HEK293 (cell line): ENCODE data around the gene DENND2C.

Experiments used
- CTCF ChIA-PET: fragments of 350-600 bp; formaldehyde crosslinking; extraction: SDS; loops from one replicate; lab custom pipeline; 2021; ENCODE audit warnings: antibody characterized with exemption; lab: Yijun Ruan, JAX
- POLR2A ChIA-PET: fragments of 300-600 bp; formaldehyde crosslinking; extraction: SDS; loops from one replicate; lab custom pipeline; 2020; ENCODE audit warnings: antibody characterized with exemption, inconsistent platforms; lab: Yijun Ruan, JAX
- H3K27ac ChIP-seq: fragments of 200-500 bp; sonication (Bioruptor generic); 2 replicates; pipeline ENCODE4 v1.5.1; 2014; ENCODE audit warnings: low read depth, low read length, control low read depth, inconsistent platforms; ENCODE audit errors: extremely low read depth
- H3K36me3 ChIP-seq, 2 experiments: fragments of 200-500 bp in 1 of 2; sonication (Bioruptor generic) in 1 of 2; 1 replicate in 1 of 2; 2 replicates in 1 of 2; pipeline ENCODE4 v1.5.1; 2014 to 2017; ENCODE audit warnings: inconsistent platforms in 2 of 2, low read length in 2 of 2; ENCODE audit not compliant: control insufficient read depth in 2 of 2, insufficient read depth in 1 of 2
- H3K4me1 ChIP-seq: fragments of 200-500 bp; sonication (Bioruptor generic); 2 replicates; pipeline ENCODE4 v1.5.1; 2014; ENCODE audit warnings: mild to moderate bottlenecking, low read length, inconsistent platforms; ENCODE audit not compliant: control insufficient read depth, insufficient read depth
- H3K4me3 ChIP-seq: 2 replicates; pipeline ENCODE4 v1.5.1; 2011; ENCODE audit warnings: low read depth, mild to moderate bottlenecking, control low read depth, low read length, moderate library complexity
- H3K9me3 ChIP-seq: fragments of 200-500 bp; sonication (Bioruptor generic); 2 replicates; pipeline ENCODE4 v1.5.1; 2014; ENCODE audit warnings: low read depth, low read length, inconsistent platforms; ENCODE audit not compliant: control insufficient read depth, insufficient read depth
- GLI4 ChIP-seq: fragments of 450-650 bp; formaldehyde crosslinking; IDR thresholded peaks from 2 replicates; pipeline ENCODE4 v1.5.1; 2016; ENCODE audit warnings: missing biosample characterization, missing genetic modification characterization
- KLF10 ChIP-seq: fragments of 450-650 bp; IDR thresholded peaks from 2 replicates; pipeline ENCODE4 v1.5.1; 2018; ENCODE audit warnings: missing biosample characterization, mild to moderate bottlenecking, missing genetic modification characterization
- MYNN ChIP-seq: fragments of 450-650 bp; formaldehyde crosslinking; IDR thresholded peaks from 2 replicates; pipeline ENCODE4 v1.5.1; 2016; ENCODE audit warnings: missing biosample characterization, missing genetic modification characterization, borderline replicate concordance
- OVOL3 ChIP-seq: fragments of 450-650 bp; formaldehyde crosslinking; IDR thresholded peaks from 2 replicates; pipeline ENCODE4 v1.5.1; 2016; ENCODE audit warnings: missing biosample characterization, missing genetic modification characterization
- PATZ1 ChIP-seq: fragments of 450-650 bp; formaldehyde crosslinking; IDR thresholded peaks from 2 replicates; pipeline ENCODE4 v1.5.1; 2016; ENCODE audit warnings: missing biosample characterization, missing genetic modification characterization
- SP3 ChIP-seq: fragments of 450-650 bp; formaldehyde crosslinking; IDR thresholded peaks from 2 replicates; pipeline ENCODE4 v1.5.1; 2016; ENCODE audit warnings: missing biosample characterization, missing genetic modification characterization
- YY1 ChIP-seq: fragments of 450-650 bp; formaldehyde crosslinking; IDR thresholded peaks from 2 replicates; pipeline ENCODE4 v1.5.1; 2018; ENCODE audit warnings: missing biosample characterization, missing genetic modification characterization
- ZBTB10 ChIP-seq: fragments of 450-650 bp; formaldehyde crosslinking; IDR thresholded peaks from 2 replicates; pipeline ENCODE4 v1.5.1; 2016; ENCODE audit warnings: missing biosample characterization, missing genetic modification characterization
- ZBTB11 ChIP-seq: fragments of 450-650 bp; formaldehyde crosslinking; conservative IDR thresholded peaks from 2 replicates; pipeline ENCODE4 v1.5.1; 2016; ENCODE audit warnings: low read depth, missing biosample characterization, missing genetic modification characterization
- ZBTB7A ChIP-seq: fragments of 450-650 bp; formaldehyde crosslinking; IDR thresholded peaks from 2 replicates; pipeline ENCODE4 v1.5.1; 2016; ENCODE audit warnings: low read depth, missing biosample characterization, missing genetic modification characterization
- ZFHX2 ChIP-seq: fragments of 450-650 bp; formaldehyde crosslinking; conservative IDR thresholded peaks from 2 replicates; pipeline ENCODE4 v1.5.1; 2016; ENCODE audit warnings: missing biosample characterization, missing genetic modification characterization
- ZNF132 ChIP-seq: fragments of 450-650 bp; formaldehyde crosslinking; IDR thresholded peaks from 2 replicates; pipeline ENCODE4 v1.5.1; 2017; ENCODE audit warnings: missing biosample characterization, missing genetic modification characterization, borderline replicate concordance
- ZNF133 ChIP-seq: fragments of 450-650 bp; formaldehyde crosslinking; IDR thresholded peaks from 2 replicates; pipeline ENCODE4 v1.5.1; 2016; ENCODE audit warnings: missing biosample characterization, missing genetic modification characterization
- ZNF16 ChIP-seq: fragments of 450-650 bp; formaldehyde crosslinking; IDR thresholded peaks from 2 replicates; pipeline ENCODE4 v1.5.1; 2016; ENCODE audit warnings: low read depth, missing biosample characterization, missing genetic modification characterization
- ZNF174 ChIP-seq: fragments of 450-650 bp; formaldehyde crosslinking; IDR thresholded peaks from 2 replicates; pipeline ENCODE4 v1.5.0; 2017; ENCODE audit warnings: missing biosample characterization, mild to moderate bottlenecking, missing genetic modification characterization
- ZNF202 ChIP-seq: fragments of 450-650 bp; formaldehyde crosslinking; IDR thresholded peaks from 2 replicates; pipeline ENCODE4 v1.5.1; 2016; ENCODE audit warnings: missing biosample characterization, missing genetic modification characterization, borderline replicate concordance
- ZNF221 ChIP-seq: fragments of 450-650 bp; formaldehyde crosslinking; IDR thresholded peaks from 2 replicates; pipeline ENCODE4 v1.5.1; 2017; ENCODE audit warnings: missing biosample characterization, missing genetic modification characterization, borderline replicate concordance
- ZNF26 ChIP-seq: fragments of 450-650 bp; formaldehyde crosslinking; IDR thresholded peaks from 2 replicates; pipeline ENCODE4 v1.5.1; 2016; ENCODE audit warnings: missing biosample characterization, missing genetic modification characterization
- ZNF302 ChIP-seq: fragments of 450-650 bp; formaldehyde crosslinking; IDR thresholded peaks from 2 replicates; pipeline ENCODE4 v1.5.1; 2016; ENCODE audit warnings: missing biosample characterization, missing genetic modification characterization, low read depth
- ZNF311 ChIP-seq: fragments of 450-650 bp; formaldehyde crosslinking; IDR thresholded peaks from 2 replicates; pipeline ENCODE4 v1.5.1; 2017; ENCODE audit warnings: missing biosample characterization, missing genetic modification characterization, borderline replicate concordance
- ZNF335 ChIP-seq: fragments of 450-650 bp; formaldehyde crosslinking; conservative IDR thresholded peaks from 2 replicates; pipeline ENCODE4 v1.5.1; 2016; ENCODE audit warnings: missing biosample characterization, missing genetic modification characterization
- ZNF423 ChIP-seq: fragments of 450-650 bp; formaldehyde crosslinking; IDR thresholded peaks from 2 replicates; pipeline ENCODE4 v1.5.1; 2016; ENCODE audit warnings: missing biosample characterization, missing genetic modification characterization
- ZNF560 ChIP-seq: fragments of 450-650 bp; formaldehyde crosslinking; IDR thresholded peaks from 2 replicates; pipeline ENCODE4 v1.5.1; 2017; ENCODE audit warnings: missing biosample characterization, missing genetic modification characterization, borderline replicate concordance
- ZNF561 ChIP-seq: fragments of 450-650 bp; IDR thresholded peaks from 2 replicates; pipeline ENCODE4 v1.5.1; 2018; ENCODE audit warnings: missing biosample characterization, missing genetic modification characterization, borderline replicate concordance
- ZNF571 ChIP-seq: fragments of 450-650 bp; formaldehyde crosslinking; IDR thresholded peaks from 2 replicates; pipeline ENCODE4 v1.5.0; 2017; ENCODE audit warnings: missing biosample characterization, missing genetic modification characterization
- ZNF670 ChIP-seq: fragments of 450-650 bp; formaldehyde crosslinking; IDR thresholded peaks from 2 replicates; pipeline ENCODE4 v1.5.1; 2016; ENCODE audit warnings: missing biosample characterization, missing genetic modification characterization, low read depth
- ZNF692 ChIP-seq: fragments of 450-650 bp; formaldehyde crosslinking; IDR thresholded peaks from 2 replicates; pipeline ENCODE4 v1.5.1; 2016; ENCODE audit warnings: missing biosample characterization, missing genetic modification characterization

DENND2C gene

GRCh38 chr1:114669562-114670082 is at the start of gene DENND2C:
TSS of gene DENND2C (minus strand) at chr1:114670049. CDS start at chr1:114625984, 44,065 bp downstream.
- Histone ChIP-seq H3K4me3 (peak within 1 kb of the TSS; percentile 80), H3K4me1 (peaks cover 6% of the 10 kb centered on the region; the same call in 1 of the 2 replicates), H3K9me3 (no peaks in the 10 kb centered on the region), H3K36me3 (no peaks in the 10 kb centered on the region), H3K27ac (peak within 1 kb of the TSS; percentile 65)
- ChIA-PET POLR2A (interaction anchor here (0.5 to 2.4 kb wide), 11 partner anchors 9 to 866 kb away, joined by 3 to 15 read pairs (median 4); partner anchors contain the start of genes BCAS2, NRAS and TRIM33), CTCF (interaction anchor here (0.5 to 1.6 kb wide), 8 partner anchors 14 to 430 kb away, joined by 3 to 6 read pairs (median 4); partner anchors contain the start of gene AMPD1)
- no peak for TF ChIP-seq ZNF221 (tag by site-specific recombination)
- peak; percentile 82 for TF ChIP-seq ZBTB10 (tag by site-specific recombination)
- TF ChIP-seq ZNF132 (tag by site-specific recombination) = no peak
- no peak for TF ChIP-seq ZNF335 (tag by site-specific recombination)
- no peak for TF ChIP-seq ZNF16
- TF ChIP-seq ZFHX2 (tag by site-specific recombination) = peak; percentile 77
- no peak for TF ChIP-seq GLI4 (tag by site-specific recombination)
- TF ChIP-seq ZNF174 (tag by site-specific recombination) = no peak
- peak; percentile 89 for TF ChIP-seq PATZ1 (tag by site-specific recombination)
- 0 out of 2 replicates have a peak, but pooled peaks have one; percentile 29 for TF ChIP-seq ZNF423 (tag by site-specific recombination)
- no peak for TF ChIP-seq ZNF670
- TF ChIP-seq ZBTB11 = peak; percentile 45; the same call in 1 of the 2 replicates
- TF ChIP-seq ZBTB7A (tag by site-specific recombination) = 0 out of 2 replicates have a peak, but pooled peaks have one; percentile 44
- TF ChIP-seq OVOL3 (tag by site-specific recombination) = peak; percentile 52; the same call in 1 of the 2 replicates
- TF ChIP-seq ZNF311 (tag by site-specific recombination) = no peak
- no peak for TF ChIP-seq ZNF302 (tag by site-specific recombination)
- no peak for TF ChIP-seq ZNF560 (tag by site-specific recombination)
- TF ChIP-seq ZNF133 (tag by site-specific recombination) = no peak
- TF ChIP-seq ZNF692 (tag by site-specific recombination) = no peak; the same call in 1 of the 2 replicates
- TF ChIP-seq ZNF26 (tag by site-specific recombination) = no peak
- no peak for TF ChIP-seq ZNF571 (tag by site-specific recombination)
- TF ChIP-seq MYNN (tag by site-specific recombination) = no peak
- no peak for TF ChIP-seq KLF10 (tag by site-specific recombination)
- TF ChIP-seq SP3 (tag by site-specific recombination) = peak; percentile 80; the same call in 1 of the 2 replicates
- TF ChIP-seq YY1 = no peak
- TF ChIP-seq ZNF202 (tag by site-specific recombination) = no peak
- TF ChIP-seq ZNF561 = peak; percentile 39; the same call in 1 of the 2 replicates
